Activated CD4-positive, alpha-beta T cell treated with anti-CD3 and anti-CD28 coated beads, Interleukin-2, amount 50 U/mL, for 16 hours (primary cell): ENCODE data around the gene IFNL3.
"Not testable (repeated sequence)": the region's sequence is repeated elsewhere in the genome, so short reads cannot be mapped to it uniquely, and the experiment has no call there.

Experiments
- DNase-seq: peaks from one replicate; pipeline ENCODE4 v3.0.0-alpha.2; 2020

Gene IFNL3

GRCh38 chr19:39252458-39252857, 7.7 kb upstream of the IFNL3 start:
- no peak for DNase-seq

- no peak for DNase-seq
Measured at GRCh38 chr19:39251846-39252245, 7.0 kb upstream of the IFNL3 start.

- DNase-seq, result no peak
Measured at GRCh38 chr19:39251081-39251480, 6.3 kb upstream of the IFNL3 start.

- no peak for DNase-seq
Measured at GRCh38 chr19:39248806-39249205, 4.0 kb upstream of the IFNL3 start, which contains the start of gene IFNL4. Gene IFNL4, minus strand, starts transcription at chr19:39248856.

- DNase-seq, result no peak
Measured at GRCh38 chr19:39247701-39248664, 3.2 kb upstream of the IFNL3 start.

- DNase-seq, result peak; percentile 17
Measured at GRCh38 chr19:39246951-39247669, 2.3 kb upstream of the IFNL3 start.

GRCh38 chr19:39245166-39245565, 360 bp upstream of the IFNL3 start:
- not testable (repeated sequence) for DNase-seq

- not testable (repeated sequence) for DNase-seq
Measured at GRCh38 chr19:39243741-39244140, 1.1 kb downstream of the IFNL3 start.

- no peak for DNase-seq
Measured at GRCh38 chr19:39240421-39240820, 4.4 kb downstream of the IFNL3 start.

- no peak for DNase-seq
Measured at GRCh38 chr19:39238944-39239343, 5.9 kb downstream of the IFNL3 start.

GRCh38 chr19:39238209-39238608, 6.6 kb downstream of the IFNL3 start:
- no peak for DNase-seq

- DNase-seq, result peak; percentile 57
Measured at GRCh38 chr19:39237200-39238184, 7.3 kb downstream of the IFNL3 start.

- DNase-seq, result no peak
Measured at GRCh38 chr19:39236527-39236926, 8.3 kb downstream of the IFNL3 start.

- DNase-seq, result no peak
Measured at GRCh38 chr19:39232708-39233107, 12.1 kb downstream of the IFNL3 start.

- no peak for DNase-seq
Measured at GRCh38 chr19:39230096-39230764, 14.6 kb downstream of the IFNL3 start.

GRCh38 chr19:39224910-39225309, 19.9 kb downstream of the IFNL3 start:
- no peak for DNase-seq

- DNase-seq, result no peak
Measured at GRCh38 chr19:39223703-39224279, 21.0 kb downstream of the IFNL3 start.

- not testable (repeated sequence) for DNase-seq
Measured at GRCh38 chr19:39219108-39219507, 25.7 kb downstream of the IFNL3 start.

GRCh38 chr19:39218230-39219007, 26.4 kb downstream of the IFNL3 start:
- no peak for DNase-seq

- no peak for DNase-seq
Measured at GRCh38 chr19:39217094-39217493, 27.7 kb downstream of the IFNL3 start.

GRCh38 chr19:39215323-39215722, 29.5 kb downstream of the IFNL3 start:
- DNase-seq, result not testable (repeated sequence)
